ENCODE results near the gene CACNA1G.

Gene CACNA1G

GRCh38 chr17:50635732-50635981 is 75.1 kb downstream of the CACNA1G start:
- no peak for FAIRE-seq

- FAIRE-seq: no peak
These were observed 75.7 kb downstream of the CACNA1G start for GRCh38 chr17:50635982-50636803.

- FAIRE-seq: no peak
These were observed 76.3 kb downstream of the CACNA1G start for GRCh38 chr17:50636804-50637195.

GRCh38 chr17:50637829-50638605 is 77.5 kb downstream of the CACNA1G start:
- FAIRE-seq: no peak

GRCh38 chr17:50638606-50638965 is 78.1 kb downstream of the CACNA1G start:
- no peak for FAIRE-seq

- FAIRE-seq: no peak
These were observed 78.6 kb downstream of the CACNA1G start for GRCh38 chr17:50638966-50639713.

- no peak for FAIRE-seq
These were observed 80.3 kb downstream of the CACNA1G start for GRCh38 chr17:50640686-50641351.

GRCh38 chr17:50641357-50641756 is 80.8 kb downstream of the CACNA1G start:
- FAIRE-seq: no peak

- FAIRE-seq: no peak
These were observed 81.7 kb downstream of the CACNA1G start for GRCh38 chr17:50642071-50642721.

- no peak for FAIRE-seq
These were observed 82.5 kb downstream of the CACNA1G start for GRCh38 chr17:50642722-50643656.

GRCh38 chr17:50645748-50646682 is 85.5 kb downstream of the CACNA1G start:
- no peak for FAIRE-seq

- no peak for FAIRE-seq
These were observed 86.7 kb downstream of the CACNA1G start for GRCh38 chr17:50647187-50647586.

GRCh38 chr17:50649042-50649908 is 88.8 kb downstream of the CACNA1G start:
- no peak for FAIRE-seq

- no peak for FAIRE-seq
These were observed 91.1 kb downstream of the CACNA1G start for GRCh38 chr17:50651661-50652060.

GRCh38 chr17:50653738-50654137 is 93.2 kb downstream of the CACNA1G start:
- no peak for FAIRE-seq

GRCh38 chr17:50656509-50656908 is 96.0 kb downstream of the CACNA1G start:
- no peak for FAIRE-seq

- no peak for FAIRE-seq
These were observed 96.5 kb downstream of the CACNA1G start for GRCh38 chr17:50657054-50657453.

GRCh38 chr17:50657627-50658026 is 97.1 kb downstream of the CACNA1G start:
- FAIRE-seq: no peak

GRCh38 chr17:50658616-50659015 is 98.1 kb downstream of the CACNA1G start:
- FAIRE-seq: no peak
